ENCODE measurements around the gene GJD3. TPM values are rescaled to one million over a fixed set of nuclear protein-coding genes. Genes with fewer than 3 reads are reported as not detected.

The GJD3 gene
- total and polyA plus RNA-seq, 2 of the 4 experiments (the other 2 are of a cell fraction), result 0.10 TPM; not detected in 1

DNA sequence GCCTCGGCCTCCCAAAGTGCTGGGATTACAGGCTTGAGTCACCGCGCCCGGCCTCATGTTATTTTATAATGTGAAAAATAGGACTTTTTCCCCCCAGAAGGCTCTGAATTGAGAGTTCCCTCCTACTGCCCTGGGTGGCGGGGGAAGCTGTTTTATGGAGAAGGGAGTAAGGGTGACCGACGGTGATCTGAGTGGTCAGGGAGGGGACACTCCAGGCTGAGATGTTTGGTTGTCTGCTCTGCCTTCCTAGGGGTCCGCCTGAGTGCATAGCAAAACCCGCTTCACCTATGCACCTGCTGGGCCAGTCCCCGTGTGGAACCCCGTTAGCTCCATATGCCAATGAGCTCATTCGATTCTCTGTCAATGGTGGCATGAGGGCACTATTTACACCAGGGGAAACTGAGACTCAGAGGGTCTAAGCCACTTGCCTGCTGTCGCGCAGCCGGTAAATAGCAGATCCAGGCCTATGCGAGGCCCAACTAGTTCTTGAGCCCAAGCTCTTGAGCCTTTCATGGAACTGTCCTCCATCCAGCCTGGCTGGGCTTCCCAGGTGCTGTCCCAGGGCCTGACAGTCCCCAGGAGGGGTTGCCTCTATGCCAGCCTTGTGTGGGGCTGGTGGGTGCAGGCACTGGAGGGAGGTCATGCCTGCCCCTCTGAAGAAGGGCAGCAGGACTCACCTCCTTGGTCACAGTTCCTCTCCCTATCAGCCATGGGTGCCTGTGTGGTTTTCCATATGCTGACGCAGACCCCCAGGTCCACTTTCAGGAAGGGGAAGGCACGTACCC is 1.7 kb upstream of the GJD3 start:
- Histone ChIP-seq H4K20me1 (ENCODE audit: insufficient read depth, low read length) (no peaks in the 10 kb centered on the region), H2BK15ac (ENCODE audit: low read depth, low read length) (no peak overlapping the region), H2BK20ac (ENCODE audit: low read depth, low read length) (no peak overlapping the region), H3K18ac (ENCODE audit: low read depth, low read length) (no peak overlapping the region), H3K27me3 (ENCODE audit: control insufficient read depth, insufficient read depth, low read length) (no peaks in the 10 kb centered on the region), H3K9ac (ENCODE audit: low read depth, low read length) (no peak overlapping the region), H3K79me1 (ENCODE audit: low read depth in 1 of 2, low read length in 2 of 2) (peaks cover 0 to 7% of the 10 kb centered on the region in 2 experiments; a peak in 1 of 4 replicates), H3K56ac (ENCODE audit: extremely low read depth, insufficient read depth, low read length) (no peak overlapping the region; the same call in 1 of the 2 replicates), H3K27ac (ENCODE audit: insufficient read depth, low read length) (no peak overlapping the region), H3K9me1 (ENCODE audit: insufficient read depth, low read length) (no peaks in the 10 kb centered on the region; the same call in 1 of the 2 replicates), H4K5ac (ENCODE audit: low read depth, low read length) (no peak overlapping the region), H3K4ac (ENCODE audit: low read depth, low read length) (no peak overlapping the region), H2BK5ac (ENCODE audit: low read depth, low read length, poor library complexity, severe bottlenecking) (no peak overlapping the region), H3K9me3 (ENCODE audit: control insufficient read depth, insufficient read depth, low read length) (no peaks in the 10 kb centered on the region), H3K14ac (replicated peaks; ENCODE audit: low read depth, low read length) (no peak overlapping the region), H3K36me3 (ENCODE audit: control insufficient read depth, insufficient read depth, low read length) (no peaks in the 10 kb centered on the region), H3K4me1 (ENCODE audit: control insufficient read depth, insufficient read depth, low read length) (peaks cover 4% of the 10 kb centered on the region; the same call in 1 of the 2 replicates), H2AK5ac (ENCODE audit: low read depth, low read length) (no peak overlapping the region), H4K8ac (ENCODE audit: low read depth in 2 of 2, low read length in 2 of 2) (no peak overlapping the region), H3K4me3 (ENCODE audit: insufficient read depth, low read depth, low read length) (no peak overlapping the region), H2AFZ (replicated peaks; ENCODE audit: low read length, poor library complexity) (no peak overlapping the region), H2AK9ac (replicated peaks; ENCODE audit: low read depth, low read length, poor library complexity) (no peak overlapping the region), H3K4me2 (ENCODE audit: low read depth, low read length) (no peak overlapping the region), H2BK120ac (ENCODE audit: low read depth, low read length) (no peak overlapping the region), H3K23ac (ENCODE audit: low read depth, low read length) (no peak overlapping the region), H4K91ac (ENCODE audit: insufficient read depth, low read depth, low read length) (no peak overlapping the region)
- 96% methylated on average over 6 of the region's 18 CpGs; no CpG with 5 or more reads in 1 of the 2 experiments for WGBS, 2 experiments (ENCODE audit: extremely low coverage in 2 of 2, insufficient read length in 1 of 2)
- TF ChIP-seq POLR2A (IDR thresholded peaks at IDR 0.05; ENCODE audit: low read depth, low read length) (no peak), RCOR1 (IDR thresholded peaks at IDR 0.05; ENCODE audit: insufficient replicate concordance, low read length) (no peak), CHD1 (IDR thresholded peaks at IDR 0.05; ENCODE audit: low read depth, low read length) (no peak), MAFK (IDR thresholded peaks at IDR 0.05; ENCODE audit: low read depth, low read length) (no peak), SMC3 (IDR thresholded peaks at IDR 0.05; ENCODE audit: low read depth, low read length) (no peak), BHLHE40 (IDR thresholded peaks at IDR 0.05; ENCODE audit: low read depth, low read length) (no peak), MAZ (IDR thresholded peaks at IDR 0.05; ENCODE audit: borderline replicate concordance, low read depth, low read length) (no peak), FOS (IDR thresholded peaks at IDR 0.05; ENCODE audit: low read depth, low read length) (no peak), RAD21 (IDR thresholded peaks at IDR 0.05; ENCODE audit: low read length) (no peak), CEBPB (IDR thresholded peaks at IDR 0.05; ENCODE audit: low read depth, low read length) (no peak)
- TF ChIP-seq, protein P1, sequence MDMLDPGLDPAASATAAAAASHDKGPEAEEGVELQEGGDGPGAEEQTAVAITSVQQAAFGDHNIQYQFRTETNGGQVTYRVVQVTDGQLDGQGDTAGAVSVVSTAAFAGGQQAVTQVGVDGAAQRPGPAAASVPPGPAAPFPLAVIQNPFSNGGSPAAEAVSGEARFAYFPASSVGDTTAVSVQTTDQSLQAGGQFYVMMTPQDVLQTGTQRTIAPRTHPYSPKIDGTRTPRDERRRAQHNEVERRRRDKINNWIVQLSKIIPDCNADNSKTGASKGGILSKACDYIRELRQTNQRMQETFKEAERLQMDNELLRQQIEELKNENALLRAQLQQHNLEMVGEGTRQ (IDR thresholded peaks at IDR 0.05; ENCODE audit: low read depth, low read length), result no peak
- TF ChIP-seq, protein P2, sequence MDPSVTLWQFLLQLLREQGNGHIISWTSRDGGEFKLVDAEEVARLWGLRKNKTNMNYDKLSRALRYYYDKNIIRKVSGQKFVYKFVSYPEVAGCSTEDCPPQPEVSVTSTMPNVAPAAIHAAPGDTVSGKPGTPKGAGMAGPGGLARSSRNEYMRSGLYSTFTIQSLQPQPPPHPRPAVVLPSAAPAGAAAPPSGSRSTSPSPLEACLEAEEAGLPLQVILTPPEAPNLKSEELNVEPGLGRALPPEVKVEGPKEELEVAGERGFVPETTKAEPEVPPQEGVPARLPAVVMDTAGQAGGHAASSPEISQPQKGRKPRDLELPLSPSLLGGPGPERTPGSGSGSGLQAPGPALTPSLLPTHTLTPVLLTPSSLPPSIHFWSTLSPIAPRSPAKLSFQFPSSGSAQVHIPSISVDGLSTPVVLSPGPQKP (IDR thresholded peaks at IDR 0.05; ENCODE audit: borderline replicate concordance, low read depth, low read length), result no peak
- DNase-seq, result no peak
- POLR2A ChIA-PET (ENCODE audit: unreplicated experiment), result interaction anchor here (0.6 kb wide), 1 partner anchor 120 kb away, joined by 3 read pairs; no protein-coding TSS in a partner anchor
- in situ Hi-C loops (cut with MboI; ENCODE audit: low sequenced_read_pairs), result loop anchor here (25.0 kb wide), 2 partner anchors 421 to 1296 kb away; partner anchors contain the start of genes KRT27 and KRT28
- intact Hi-C loops (cut with micrococcal nuclease), result loop anchor here (10.0 kb wide), 1 partner anchor 429 kb away; the partner anchor contains the start of gene KRT28
- BruUV-seq (replicated peaks), result no TSS peak
- no peak for ATAC-seq (ENCODE audit: low read depth)
- dilution Hi-C loops (cut with HindIII; ENCODE audit: low sequenced_read_pairs, unreplicated experiment), result no loop called here
- CTCF ChIA-PET, result interaction anchor here (1.9 kb wide), 1 partner anchor 167 kb away, joined by 9 read pairs; no protein-coding TSS in a partner anchor
